Measurements from ENCODE around the gene BMP5.

- TF ChIP-seq CTCF (IDR thresholded peaks at IDR 0.05; ENCODE audit: low read depth, low read length): no peak
- TF ChIP-seq EZH2phosphoT487 (IDR thresholded peaks at IDR 0.05; ENCODE audit: low read depth): no peak
These were observed 73.1 kb downstream of the BMP5 start for GRCh38 chr6:55802259-55802658.
